GM12875 (cell line): ENCODE results near the gene DTNA.

Experiments used
- H3K4me3 ChIP-seq: one replicate; pipeline ENCODE4 v1.5.1; 2011; ENCODE audit warnings: low read depth, low read length, control low read depth
- CTCF ChIP-seq: IDR thresholded peaks from 2 replicates; pipeline ENCODE4 v1.5.1; 2011; ENCODE audit warnings: low read depth, mild to moderate bottlenecking, control low read depth, inconsistent platforms, low read length, moderate library complexity, borderline replicate concordance; ENCODE audit not compliant: insufficient read depth

Gene DTNA

GRCh38 chr18:34767601-34768027, 57.5 kb downstream of the DTNA start:
- H3K4me3 ChIP-seq, result no peak overlapping the region
- no peak for TF ChIP-seq CTCF

GRCh38 chr18:34771958-34772357, 61.9 kb downstream of the DTNA start:
- H3K4me3 ChIP-seq, result no peak overlapping the region
- no peak for TF ChIP-seq CTCF

GRCh38 chr18:34772887-34773286, 62.8 kb downstream of the DTNA start:
- TF ChIP-seq CTCF, result no peak

GRCh38 chr18:34773378-34773777, 63.3 kb downstream of the DTNA start:
- no peak for TF ChIP-seq CTCF

More at GRCh38 chr18:34772887-34773286, 62.8 kb downstream of the DTNA start:
- H3K4me3 ChIP-seq, result no peak overlapping the region

GRCh38 chr18:34773961-34774766, 64.1 kb downstream of the DTNA start:
- TF ChIP-seq CTCF, result no peak
- H3K4me3 ChIP-seq, result no peak overlapping the region

More at GRCh38 chr18:34773378-34773777, 63.3 kb downstream of the DTNA start:
- no peak overlapping the region for H3K4me3 ChIP-seq

GRCh38 chr18:34775461-34775860, 65.4 kb downstream of the DTNA start:
- TF ChIP-seq CTCF, result no peak

GRCh38 chr18:34779112-34779511, 69.0 kb downstream of the DTNA start:
- H3K4me3 ChIP-seq, result no peak overlapping the region
- no peak for TF ChIP-seq CTCF

More at GRCh38 chr18:34775461-34775860, 65.4 kb downstream of the DTNA start:
- H3K4me3 ChIP-seq, result no peak overlapping the region
